Measurements from ENCODE around the gene ZNF821.

Gene ZNF821

GRCh38 chr16:71883849-71884638 is at the start of gene ZNF821:
Gene ZNF821 (minus strand): TSS chr16:71884182. CDS start chr16:71879946, 4,236 bp downstream.
- CTCF ChIA-PET: interaction anchor here (0.7 to 6.2 kb wide), 11 partner anchors 8 to 319 kb away, joined by 3 to 61 read pairs (median 4); partner anchors contain the start of gene IST1
- peak; percentile 79 for DNase-seq
- peak within 1 kb of the TSS; percentile 93 for H3K4me3 Mint-ChIP-seq
- peak within 1 kb of the TSS; percentile 91 for H3K27ac Mint-ChIP-seq
- peaks cover 17% of the 10 kb centered on the region for H3K36me3 Mint-ChIP-seq
- no peaks in the 10 kb centered on the region for H3K9me3 Mint-ChIP-seq
- peaks cover 23% of the 10 kb centered on the region for H3K27me3 Mint-ChIP-seq
- peaks cover 53% of the 10 kb centered on the region for H3K4me1 Mint-ChIP-seq

GRCh38 chr16:71933017-71933416 is 49.0 kb upstream of the ZNF821 start:
- Mint-ChIP-seq H3K9me3 (no peaks in the 10 kb centered on the region), H3K4me1 (no peaks in the 10 kb centered on the region), H3K36me3 (peaks cover 32% of the 10 kb centered on the region), H3K27me3 (no peaks in the 10 kb centered on the region), H3K4me3 (no peak overlapping the region), H3K27ac (no peak overlapping the region)
- DNase-seq: no peak
- CTCF ChIA-PET: no interaction called here

GRCh38 chr16:71931599-71931998 is 47.6 kb upstream of the ZNF821 start:
- H3K27me3 Mint-ChIP-seq: no peaks in the 10 kb centered on the region
- H3K9me3 Mint-ChIP-seq: no peaks in the 10 kb centered on the region
- H3K4me1 Mint-ChIP-seq: no peaks in the 10 kb centered on the region
- no peak overlapping the region for H3K27ac Mint-ChIP-seq
- H3K4me3 Mint-ChIP-seq: no peak overlapping the region
- CTCF ChIA-PET: no interaction called here
- DNase-seq: no peak
- peaks cover 43% of the 10 kb centered on the region for H3K36me3 Mint-ChIP-seq

GRCh38 chr16:71931001-71931400 is 47.0 kb upstream of the ZNF821 start:
- Mint-ChIP-seq H3K4me1 (no peaks in the 10 kb centered on the region), H3K27ac (no peak overlapping the region), H3K36me3 (peaks cover 46% of the 10 kb centered on the region), H3K27me3 (no peaks in the 10 kb centered on the region), H3K9me3 (no peaks in the 10 kb centered on the region), H3K4me3 (no peak overlapping the region)
- DNase-seq: no peak
- CTCF ChIA-PET: interaction anchor here (0.6 kb wide), 1 partner anchor 154 kb away, joined by 3 read pairs; no protein-coding TSS in a partner anchor

GRCh38 chr16:71930013-71930563 is 46.1 kb upstream of the ZNF821 start:
- H3K27ac Mint-ChIP-seq: peak overlapping the region; percentile 15

GRCh38 chr16:71929048-71929447 is 45.1 kb upstream of the ZNF821 start:
- H3K36me3 Mint-ChIP-seq: peaks cover 43% of the 10 kb centered on the region

More at GRCh38 chr16:71930013-71930563, 46.1 kb upstream of the ZNF821 start:
- Mint-ChIP-seq H3K27me3 (no peaks in the 10 kb centered on the region), H3K4me1 (no peaks in the 10 kb centered on the region), H3K9me3 (no peaks in the 10 kb centered on the region), H3K36me3 (peaks cover 46% of the 10 kb centered on the region), H3K4me3 (no peak overlapping the region)
- no peak for DNase-seq
- CTCF ChIA-PET: no interaction called here

GRCh38 chr16:71927787-71928186 is 43.8 kb upstream of the ZNF821 start:
- no peaks in the 10 kb centered on the region for H3K9me3 Mint-ChIP-seq
- CTCF ChIA-PET: interaction anchor here (2.5 kb wide), 1 partner anchor 33 kb away, joined by 7 read pairs; no protein-coding TSS in a partner anchor
- H3K4me1 Mint-ChIP-seq: peaks cover 3% of the 10 kb centered on the region
- H3K27me3 Mint-ChIP-seq: no peaks in the 10 kb centered on the region
- DNase-seq: no peak
- no peak overlapping the region for H3K27ac Mint-ChIP-seq
- H3K4me3 Mint-ChIP-seq: no peak overlapping the region
- peaks cover 46% of the 10 kb centered on the region for H3K36me3 Mint-ChIP-seq

More at GRCh38 chr16:71929048-71929447, 45.1 kb upstream of the ZNF821 start:
- DNase-seq: no peak
- Mint-ChIP-seq H3K27me3 (no peaks in the 10 kb centered on the region), H3K4me3 (no peak overlapping the region), H3K27ac (no peak overlapping the region), H3K4me1 (peaks cover under 1% of the 10 kb centered on the region), H3K9me3 (no peaks in the 10 kb centered on the region)
- CTCF ChIA-PET: interaction anchor here (2.5 kb wide), 1 partner anchor 32 kb away, joined by 7 read pairs; no protein-coding TSS in a partner anchor

GRCh38 chr16:71927383-71927782 is 43.4 kb upstream of the ZNF821 start:
- no peaks in the 10 kb centered on the region for H3K27me3 Mint-ChIP-seq
- no peaks in the 10 kb centered on the region for H3K9me3 Mint-ChIP-seq
- peaks cover 50% of the 10 kb centered on the region for H3K36me3 Mint-ChIP-seq
- no peak overlapping the region for H3K4me3 Mint-ChIP-seq
- no peak overlapping the region for H3K27ac Mint-ChIP-seq
- CTCF ChIA-PET: interaction anchor here (2.5 kb wide), 1 partner anchor 33 kb away, joined by 7 read pairs; no protein-coding TSS in a partner anchor
- peaks cover 3% of the 10 kb centered on the region for H3K4me1 Mint-ChIP-seq
- DNase-seq: no peak

- no peak overlapping the region for H3K4me3 Mint-ChIP-seq
- H3K27ac Mint-ChIP-seq: no peak overlapping the region
- no peaks in the 10 kb centered on the region for H3K27me3 Mint-ChIP-seq
- no peaks in the 10 kb centered on the region for H3K9me3 Mint-ChIP-seq
- peaks cover 64% of the 10 kb centered on the region for H3K36me3 Mint-ChIP-seq
- CTCF ChIA-PET: interaction anchor here (2.3 kb wide), 1 partner anchor 37 kb away, joined by 6 read pairs; no protein-coding TSS in a partner anchor
- H3K4me1 Mint-ChIP-seq: peaks cover 3% of the 10 kb centered on the region
- no peak for DNase-seq
Measured at GRCh38 chr16:71924710-71925109, 40.7 kb upstream of the ZNF821 start.

GRCh38 chr16:71923941-71924690 is 40.1 kb upstream of the ZNF821 start:
- no peak for DNase-seq
- CTCF ChIA-PET: interaction anchor here (2.3 kb wide), 1 partner anchor 37 kb away, joined by 6 read pairs; no protein-coding TSS in a partner anchor
- Mint-ChIP-seq H3K9me3 (no peaks in the 10 kb centered on the region), H3K27me3 (no peaks in the 10 kb centered on the region), H3K27ac (no peak overlapping the region), H3K4me1 (peaks cover 3% of the 10 kb centered on the region), H3K4me3 (no peak overlapping the region), H3K36me3 (peaks cover 64% of the 10 kb centered on the region)

- no peak for DNase-seq
- peaks cover 68% of the 10 kb centered on the region for H3K36me3 Mint-ChIP-seq
- no peaks in the 10 kb centered on the region for H3K9me3 Mint-ChIP-seq
- H3K27me3 Mint-ChIP-seq: no peaks in the 10 kb centered on the region
- CTCF ChIA-PET: no interaction called here
- no peak overlapping the region for H3K4me3 Mint-ChIP-seq
- peaks cover 17% of the 10 kb centered on the region for H3K4me1 Mint-ChIP-seq
- H3K27ac Mint-ChIP-seq: no peak overlapping the region
Measured at GRCh38 chr16:71920658-71921057, 36.7 kb upstream of the ZNF821 start.

- Mint-ChIP-seq H3K9me3 (no peaks in the 10 kb centered on the region), H3K27ac (no peak overlapping the region), H3K36me3 (peaks cover 69% of the 10 kb centered on the region), H3K4me3 (no peak overlapping the region), H3K4me1 (peaks cover 20% of the 10 kb centered on the region), H3K27me3 (no peaks in the 10 kb centered on the region)
- no peak for DNase-seq
- CTCF ChIA-PET: interaction anchor here (1.1 kb wide), 1 partner anchor 42 kb away, joined by 3 read pairs; no protein-coding TSS in a partner anchor
Measured at GRCh38 chr16:71919035-71919434, 35.1 kb upstream of the ZNF821 start.

- CTCF ChIA-PET: interaction anchor here (0.6 to 0.7 kb wide), 2 partner anchors 15 to 534 kb away, joined by 3 read pairs; no protein-coding TSS in a partner anchor
- Mint-ChIP-seq H3K9me3 (no peaks in the 10 kb centered on the region), H3K36me3 (peaks cover 68% of the 10 kb centered on the region), H3K4me1 (peaks cover 20% of the 10 kb centered on the region), H3K4me3 (no peak overlapping the region), H3K27me3 (no peaks in the 10 kb centered on the region), H3K27ac (no peak overlapping the region)
- no peak for DNase-seq
Measured at GRCh38 chr16:71917900-71918299, 33.9 kb upstream of the ZNF821 start.

- Mint-ChIP-seq H3K4me3 (no peak overlapping the region), H3K4me1 (peaks cover 27% of the 10 kb centered on the region), H3K27ac (no peak overlapping the region), H3K36me3 (peaks cover 66% of the 10 kb centered on the region), H3K27me3 (no peaks in the 10 kb centered on the region), H3K9me3 (no peaks in the 10 kb centered on the region)
- CTCF ChIA-PET: interaction anchor here (1.5 kb wide), 1 partner anchor 45 kb away, joined by 7 read pairs; no protein-coding TSS in a partner anchor
- no peak for DNase-seq
Measured at GRCh38 chr16:71916397-71916920, 32.5 kb upstream of the ZNF821 start.

Data from activated naive CD4-positive, alpha-beta T cell treated with anti-CD3 and anti-CD28 coated beads, Interleukin-2, amount 10 ng/mL, durations not matched to agents 7 days and 5 days (primary cell).